Common myeloid progenitor, CD34-positive (primary cell): ENCODE results near the gene OR2K2. TPM values are rescaled to one million over a fixed set of nuclear protein-coding genes. Genes with fewer than 3 reads are reported as not detected.

Source experiments
- CTCF ChIA-PET: fragments of 350-600 bp; sonication (Branson Sonifier 250); formaldehyde crosslinking; loops from one replicate; lab custom pipeline; 2021; ENCODE audit warnings: antibody characterized with exemption; lab: Charles Lee
- POLR2A ChIA-PET: fragments of 350-600 bp; sonication (Branson Sonifier 250); formaldehyde crosslinking; loops from one replicate; lab custom pipeline; 2021; ENCODE audit warnings: antibody characterized with exemption; lab: Charles Lee
- DNase-seq, 3 donors: peaks; one replicate each; pipeline versions ENCODE4 v3.0.0 to v3.0.0-alpha.2; 2013
- H3K27ac ChIP-seq, 2 experiments: 1 replicate in 1 of 2; 2 replicates in 1 of 2; pipeline ENCODE4 v1.7.0; 2013; ENCODE audit warnings: inconsistent platforms in 2 of 2, low read length in 2 of 2, mild to moderate bottlenecking in 2 of 2, low read depth in 1 of 2, moderate library complexity in 1 of 2; ENCODE audit not compliant: severe bottlenecking in 2 of 2, insufficient read depth in 1 of 2, poor library complexity in 1 of 2
- H3K27me3 ChIP-seq, 5 experiments: replicated peaks in 2 of 5; 1 replicate in 3 of 5; 2 replicates in 2 of 5; pipeline versions ENCODE4 v1.6.1 to v1.7.0; 2013; ENCODE audit warnings: low read length in 4 of 5, mild to moderate bottlenecking in 2 of 5, moderate library complexity in 2 of 5, inconsistent platforms in 1 of 5; ENCODE audit not compliant: insufficient read depth in 5 of 5, control insufficient read depth in 4 of 5
- H3K36me3 ChIP-seq, 4 experiments: 1 replicate in 2 of 4; 2 replicates in 2 of 4; pipeline versions ENCODE4 v1.6.1 to v1.7.0; 2013; ENCODE audit warnings: low read length in 3 of 4, control low read depth in 1 of 4, mild to moderate bottlenecking in 1 of 4; ENCODE audit not compliant: control insufficient read depth in 4 of 4, insufficient read depth in 4 of 4
- H3K4me1 ChIP-seq, 4 experiments: 1 replicate in 3 of 4; 2 replicates in 1 of 4; pipeline versions ENCODE4 v1.6.1 to v1.7.1; 2013; ENCODE audit warnings: low read length in 3 of 4, mild to moderate bottlenecking in 3 of 4, control low read depth in 1 of 4, inconsistent platforms in 1 of 4, moderate library complexity in 1 of 4; ENCODE audit not compliant: control insufficient read depth in 4 of 4, insufficient read depth in 4 of 4; ENCODE audit errors: control extremely low read depth in 1 of 4
- H3K4me3 ChIP-seq, 7 experiments: 1 replicate in 4 of 7; 2 replicates in 3 of 7; pipeline versions ENCODE4 v1.5.1 to v1.7.0; 2013; ENCODE audit warnings: mild to moderate bottlenecking in 7 of 7, low read length in 6 of 7, moderate library complexity in 6 of 7, inconsistent platforms in 2 of 7, low read depth in 2 of 7, control low read depth in 1 of 7; ENCODE audit not compliant: insufficient read depth in 4 of 7, control insufficient read depth in 1 of 7; ENCODE audit errors: extremely low read depth in 1 of 7
- H3K9me3 ChIP-seq, 5 experiments: 1 replicate in 4 of 5; 2 replicates in 1 of 5; pipeline versions ENCODE4 v1.6.1 to v1.7.1; 2013; ENCODE audit warnings: low read length in 4 of 5, mild to moderate bottlenecking in 2 of 5, inconsistent platforms in 1 of 5, low read depth in 1 of 5, moderate library complexity in 1 of 5; ENCODE audit not compliant: control insufficient read depth in 4 of 5, insufficient read depth in 2 of 5; ENCODE audit errors: control extremely low read depth in 1 of 5
- WGBS: methylation state at CpG from one replicate; pipeline ENCODE4 v1.1.5; 2013; ENCODE audit not compliant: insufficient coverage; 5-methylcytosine and 5-hydroxymethylcytosine counted together
- polyA plus RNA-seq: library from polyadenylated mRNA; unstranded; fragments of 120-200 nt; gene quantifications from one replicate; pipeline ENCODE4 v1.2.1, GENCODE V29; 2013

Gene OR2K2
- not detected for polyA plus RNA-seq

- H3K27me3 ChIP-seq, result no peaks in the 10 kb centered on the region
- POLR2A ChIA-PET, result no interaction called here
- no peak for DNase-seq
- CTCF ChIA-PET, result no interaction called here
- peaks cover 0 to 2% (median 0%) of the 10 kb centered on the region in 4 experiments for H3K4me1 ChIP-seq
- H3K4me3 ChIP-seq, result no peak within 1 kb of the TSS
- H3K9me3 ChIP-seq, result no peaks in the 10 kb centered on the region
- no CpG with 5 or more reads among the region's 4 CpGs for WGBS
- H3K27ac ChIP-seq, result no peak within 1 kb of the TSS
- H3K36me3 ChIP-seq, result no peaks in the 10 kb centered on the region
Measured at GRCh38 chr9:111330124-111330523, at the start of gene OR2K2. TSS of gene OR2K2 (minus strand) at chr9:111330224. CDS start at chr9:111328433, 1,791 bp downstream.

- no peaks in the 10 kb centered on the region for H3K9me3 ChIP-seq
- no peak overlapping the region for H3K27ac ChIP-seq
- H3K4me3 ChIP-seq, result no peak overlapping the region
- H3K36me3 ChIP-seq, result peaks cover 30 to 87% (median 50%) of the 10 kb centered on the region in 4 experiments
- CTCF ChIA-PET, result no interaction called here
- POLR2A ChIA-PET, result no interaction called here
- no peaks in the 10 kb centered on the region for H3K27me3 ChIP-seq
- no peak for DNase-seq
- no peaks in the 10 kb centered on the region for H3K4me1 ChIP-seq
- WGBS, result 100% methylated on average over 3 of the region's 3 CpGs
Measured at GRCh38 chr9:111375817-111376564, 46.0 kb upstream of the OR2K2 start.

- Histone ChIP-seq H3K27ac (no peak overlapping the region), H3K36me3 (peaks cover 22 to 87% (median 54%) of the 10 kb centered on the region in 4 experiments), H3K4me1 (no peaks in the 10 kb centered on the region), H3K9me3 (no peaks in the 10 kb centered on the region), H3K4me3 (no peak overlapping the region), H3K27me3 (no peaks in the 10 kb centered on the region)
- ChIA-PET POLR2A (no interaction called here), CTCF (no interaction called here)
- WGBS, result 92% methylated on average over 2 of the region's 2 CpGs
- no peak for DNase-seq
Measured at GRCh38 chr9:111375062-111375461, 45.0 kb upstream of the OR2K2 start.

GRCh38 chr9:111372297-111372696, 42.3 kb upstream of the OR2K2 start:
- H3K36me3 ChIP-seq, result peaks cover 24 to 89% (median 59%) of the 10 kb centered on the region in 4 experiments

GRCh38 chr9:111366978-111367377, 37.0 kb upstream of the OR2K2 start:
- POLR2A ChIA-PET, result no interaction called here
- Histone ChIP-seq H3K4me3 (no peak overlapping the region), H3K27me3 (no peaks in the 10 kb centered on the region), H3K4me1 (no peaks in the 10 kb centered on the region), H3K9me3 (no peaks in the 10 kb centered on the region), H3K27ac (no peak overlapping the region), H3K36me3 (peaks cover 24 to 88% (median 60%) of the 10 kb centered on the region in 4 experiments)
- CTCF ChIA-PET, result no interaction called here
- DNase-seq, result no peak
- 100% methylated on average over 1 of the region's 1 CpG for WGBS

More at GRCh38 chr9:111372297-111372696, 42.3 kb upstream of the OR2K2 start:
- H3K4me3 ChIP-seq, result no peak overlapping the region
- H3K9me3 ChIP-seq, result no peaks in the 10 kb centered on the region
- CTCF ChIA-PET, result no interaction called here
- H3K27ac ChIP-seq, result no peak overlapping the region
- 96% methylated on average over 4 of the region's 6 CpGs for WGBS
- H3K4me1 ChIP-seq, result no peaks in the 10 kb centered on the region
- DNase-seq, result no peak
- H3K27me3 ChIP-seq, result no peaks in the 10 kb centered on the region
- POLR2A ChIA-PET, result no interaction called here

GRCh38 chr9:111362526-111362925, 32.5 kb upstream of the OR2K2 start:
- ChIA-PET CTCF (interaction anchor here (0.7 kb wide), 1 partner anchor 174 kb away, joined by 3 read pairs; no protein-coding TSS in a partner anchor), POLR2A (no interaction called here)
- Histone ChIP-seq H3K4me1 (no peaks in the 10 kb centered on the region), H3K27me3 (no peaks in the 10 kb centered on the region), H3K36me3 (peaks cover 13 to 59% (median 29%) of the 10 kb centered on the region in 4 experiments), H3K27ac (no peak overlapping the region), H3K4me3 (no peak overlapping the region), H3K9me3 (no peaks in the 10 kb centered on the region)
- no peak for DNase-seq
- 92% methylated on average over 2 of the region's 5 CpGs for WGBS

GRCh38 chr9:111360881-111361280, 30.9 kb upstream of the OR2K2 start:
- no peak overlapping the region for H3K4me3 ChIP-seq
- POLR2A ChIA-PET, result no interaction called here
- H3K9me3 ChIP-seq, result no peaks in the 10 kb centered on the region
- no peaks in the 10 kb centered on the region for H3K27me3 ChIP-seq
- H3K27ac ChIP-seq, result no peak overlapping the region
- WGBS, result 100% methylated on average over 2 of the region's 2 CpGs
- CTCF ChIA-PET, result no interaction called here
- H3K4me1 ChIP-seq, result no peaks in the 10 kb centered on the region
- DNase-seq, result no peak
- peaks cover 10 to 49% (median 24%) of the 10 kb centered on the region in 4 experiments for H3K36me3 ChIP-seq
